Superior temporal gyrus (tissue), 1 donor: ENCODE data around the gene TEPSIN.
A peak's percentile ranks its signal among the peaks of the same experiment; 100 is the strongest.
"Not testable (repeated sequence)": the region's sequence is repeated elsewhere in the genome, so short reads cannot be mapped to it uniquely, and the experiment has no call there.

ENCODE experiments used
- DNase-seq: peaks from one replicate; pipeline ENCODE4 v3.0.0-alpha.2; 2016; ENCODE audit errors: extremely low spot score

TEPSIN gene

GRCh38 chr17:81235822-81236740 is 2.8 kb downstream of the TEPSIN start:
- DNase-seq = no peak

GRCh38 chr17:81234940-81235821 is 3.7 kb downstream of the TEPSIN start:
- DNase-seq = no peak

- DNase-seq = no peak
These were observed 4.4 kb downstream of the TEPSIN start for GRCh38 chr17:81234506-81234855.

- no peak for DNase-seq
These were observed 4.9 kb downstream of the TEPSIN start for GRCh38 chr17:81233811-81234505.

- DNase-seq = no peak
These were observed 5.5 kb downstream of the TEPSIN start for GRCh38 chr17:81233316-81233715.

GRCh38 chr17:81232616-81233241 is 6.1 kb downstream of the TEPSIN start:
- DNase-seq = no peak

- DNase-seq = no peak
These were observed 6.9 kb downstream of the TEPSIN start for GRCh38 chr17:81231766-81232581.

GRCh38 chr17:81231121-81231645 is 7.7 kb downstream of the TEPSIN start:
- DNase-seq = no peak

- no peak for DNase-seq
These were observed 8.6 kb downstream of the TEPSIN start for GRCh38 chr17:81230043-81230820.

- DNase-seq = no peak
These were observed 9.3 kb downstream of the TEPSIN start for GRCh38 chr17:81229666-81229920.

GRCh38 chr17:81228834-81229665 is 9.8 kb downstream of the TEPSIN start:
- DNase-seq = no peak

GRCh38 chr17:81228420-81228819 is 10.4 kb downstream of the TEPSIN start:
- no peak for DNase-seq

GRCh38 chr17:81227630-81228029 is 11.2 kb downstream of the TEPSIN start:
- not testable (repeated sequence) for DNase-seq

- DNase-seq = peak; percentile 20
These were observed 15.1 kb downstream of the TEPSIN start for GRCh38 chr17:81223762-81224130.

- DNase-seq = peak; percentile 97
These were observed 15.7 kb downstream of the TEPSIN start, which contains the start of gene CEP131 for GRCh38 chr17:81222906-81223761. CEP131 (minus strand) TSS chr17:81222965; CDS start chr17:81220056, 2,909 bp downstream.

- DNase-seq = no peak
These were observed 16.3 kb downstream of the TEPSIN start for GRCh38 chr17:81222620-81222905.

GRCh38 chr17:81221842-81222619 is 16.8 kb downstream of the TEPSIN start:
- no peak for DNase-seq
